NCI-H774 (cell line): ENCODE data around the gene ADAD2.

Source experiments
- DNase-seq: peaks from one replicate; lab custom pipeline; 2025; lab: John Stamatoyannopoulos, UW

ADAD2 gene

GRCh38 chr16:84246679-84247077 lies 55.7 kb downstream of the ADAD2 start:
- DNase-seq: no peak
